ENCODE data around the gene ARHGEF19.
"Not testable (repeated sequence)": the region's sequence is repeated elsewhere in the genome, so short reads cannot be mapped to it uniquely, and the experiment has no call there.

ARHGEF19 gene

GRCh38 chr1:16202281-16203210 is 9.9 kb downstream of the ARHGEF19 start:
- DNase-seq, result no peak

GRCh38 chr1:16199700-16200099 is 12.8 kb downstream of the ARHGEF19 start:
- no peak for DNase-seq

GRCh38 chr1:16199157-16199501 is 13.3 kb downstream of the ARHGEF19 start:
- no peak for DNase-seq

- DNase-seq, result no peak
These were observed 13.9 kb downstream of the ARHGEF19 start for GRCh38 chr1:16198444-16199156.

- no peak for DNase-seq
These were observed 15.6 kb downstream of the ARHGEF19 start for GRCh38 chr1:16196874-16197273.

GRCh38 chr1:16196139-16196538 is 16.3 kb downstream of the ARHGEF19 start:
- not testable (repeated sequence) for DNase-seq

- no peak for DNase-seq
These were observed 16.9 kb downstream of the ARHGEF19 start for GRCh38 chr1:16195518-16195905.

GRCh38 chr1:16191916-16192546 is 20.4 kb downstream of the ARHGEF19 start:
- DNase-seq, result no peak

GRCh38 chr1:16191309-16191708 is 21.1 kb downstream of the ARHGEF19 start:
- DNase-seq, result no peak

- no peak for DNase-seq
These were observed 22.4 kb downstream of the ARHGEF19 start for GRCh38 chr1:16189921-16190621.

- DNase-seq, result no peak
These were observed 23.4 kb downstream of the ARHGEF19 start for GRCh38 chr1:16189003-16189402.

GRCh38 chr1:16187748-16188401 is 24.6 kb downstream of the ARHGEF19 start:
- peak; percentile 18 for DNase-seq

GRCh38 chr1:16186655-16187235 is 25.7 kb downstream of the ARHGEF19 start:
- DNase-seq, result no peak

GRCh38 chr1:16184557-16185303 is 27.7 kb downstream of the ARHGEF19 start:
- no peak for DNase-seq

GRCh38 chr1:16183765-16184556 is 28.5 kb downstream of the ARHGEF19 start:
- no peak for DNase-seq

GRCh38 chr1:16183179-16183578 is 29.3 kb downstream of the ARHGEF19 start:
- no peak for DNase-seq

GRCh38 chr1:16181887-16182719 is 30.3 kb downstream of the ARHGEF19 start:
- DNase-seq, result no peak

GRCh38 chr1:16180291-16180824 is 32.1 kb downstream of the ARHGEF19 start:
- no peak for DNase-seq
